HepG2 (cell line): ENCODE results near the gene ZFP69B. TPM values are rescaled to one million over a fixed set of nuclear protein-coding genes. Genes with fewer than 3 reads are reported as not detected.
A peak's percentile ranks its signal among the peaks of the same experiment; 100 is the strongest.

Source experiments
- ATAC-seq: fragments of 200-7000 bp; cut with Tn5 transposase; 3 replicates; pipeline ENCODE4 v1.9.1; 2020; ENCODE audit warnings: mild to moderate bottlenecking, moderate library complexity
- BruUV-seq: library from RNA; stranded (reverse); fragments of 400-500 nt; replicated peaks from 2 replicates; lab custom pipeline; 2021; lab: Mats Ljungman, UMichigan
- CTCF ChIA-PET: fragments of 300-600 bp; formaldehyde crosslinking; extraction: SDS; loops from one replicate; lab custom pipeline; 2021; ENCODE audit warnings: low total read pairs, inconsistent platforms, low intra/inter-chr PET ratio; lab: Yijun Ruan, JAX
- POLR2A ChIA-PET: fragments of 350-600 bp; sonication (Branson Sonifier 250); formaldehyde crosslinking; loops from one replicate; lab custom pipeline; 2020; ENCODE audit warnings: antibody characterized with exemption, inconsistent platforms; lab: Yijun Ruan, JAX
- DNase-seq: peaks from one replicate; pipeline ENCODE4 v3.0.0-alpha.2; 2015; ENCODE audit warnings: low spot score
- FAIRE-seq: peaks from 3 replicates; lab custom pipeline; 2011; peaks lifted over from hg19 to GRCh38; lab: Jason Lieb, UNC
- H2AFZ ChIP-seq: one replicate; pipeline ENCODE4 v1.6.1; 2011; ENCODE audit warnings: low read length, inconsistent platforms
- H3K27ac ChIP-seq: fragments of 300-600 bp; 3 replicates; pipeline ENCODE4 v1.8.0; 2011; ENCODE audit warnings: mixed run types, mild to moderate bottlenecking, mixed read lengths, low read length, inconsistent platforms; ENCODE audit not compliant: insufficient read depth; ENCODE audit errors: extremely low read length
- H3K27me3 ChIP-seq, 2 experiments: fragments of 200-600 bp in 1 of 2; 2 replicates in 1 of 2; 3 replicates in 1 of 2; pipeline versions ENCODE4 v1.6.0 to v1.8.0; 2011; ENCODE audit warnings: low read length in 2 of 2, mild to moderate bottlenecking in 2 of 2, moderate library complexity in 2 of 2, inconsistent platforms in 1 of 2; ENCODE audit not compliant: insufficient read depth in 2 of 2, control insufficient read depth in 1 of 2
- H3K36me3 ChIP-seq, 2 experiments: fragments of 200-600 bp in 1 of 2; replicated peaks in 1 of 2; 2 replicates in 1 of 2; 3 replicates in 1 of 2; pipeline versions ENCODE4 v1.5.1 to v1.8.0; 2011; ENCODE audit warnings: low read length in 2 of 2, inconsistent platforms in 1 of 2; ENCODE audit not compliant: insufficient read depth in 2 of 2, control insufficient read depth in 1 of 2
- H3K4me1 ChIP-seq: 2 replicates; pipeline ENCODE4 v1.5.1; 2012; ENCODE audit warnings: low read length, inconsistent platforms; ENCODE audit not compliant: insufficient read depth
- H3K4me2 ChIP-seq: 2 replicates; pipeline ENCODE4 v1.6.0; 2011; ENCODE audit warnings: low read depth, low read length, inconsistent platforms
- H3K4me3 ChIP-seq, 3 experiments: fragments of 200-600 bp in 1 of 3; sonication (generic), shearing (Covaris generic) in 1 of 3; replicated peaks in 1 of 3; 2 replicates each; pipeline ENCODE4 v1.5.1; 2011 to 2016; ENCODE audit warnings: low read length in 3 of 3, inconsistent platforms in 2 of 3, low read depth in 2 of 3, mild to moderate bottlenecking in 2 of 3, control low read depth in 1 of 3, mixed read lengths in 1 of 3; ENCODE audit not compliant: insufficient read depth in 1 of 3
- H3K79me2 ChIP-seq: one replicate; pipeline ENCODE4 v1.6.1; 2011; ENCODE audit warnings: low read length, inconsistent platforms; ENCODE audit not compliant: insufficient read depth
- H3K9ac ChIP-seq: 2 replicates; pipeline ENCODE4 v1.6.0; 2011; ENCODE audit warnings: mild to moderate bottlenecking, low read depth, low read length, inconsistent platforms; ENCODE audit not compliant: insufficient read depth
- H3K9me3 ChIP-seq: 2 replicates; pipeline ENCODE4 v1.5.1; 2012; ENCODE audit warnings: mild to moderate bottlenecking, low read length
- H4K20me1 ChIP-seq: 2 replicates; pipeline ENCODE4 v1.6.0; 2011; ENCODE audit warnings: inconsistent platforms, mild to moderate bottlenecking, low read length, moderate library complexity; ENCODE audit not compliant: insufficient read depth
- FOXA3 ChIP-seq: IDR thresholded peaks from 2 replicates; pipeline ENCODE4 v1.6.1; 2016; ENCODE audit warnings: missing genetic modification reagents, missing compliant biosample characterization
- GLI4 ChIP-seq: sonication (generic); formaldehyde crosslinking; IDR thresholded peaks from 2 replicates; pipeline ENCODE4 v1.5.1; 2020; ENCODE audit warnings: missing genetic modification reagents, mild to moderate bottlenecking, moderate library complexity, borderline replicate concordance
- HINFP ChIP-seq: sonication (generic); formaldehyde crosslinking; IDR thresholded peaks from 2 replicates; pipeline ENCODE4 v1.4.0; 2020; ENCODE audit warnings: low read depth, mild to moderate bottlenecking, missing genetic modification reagents
- KLF15 ChIP-seq: sonication (generic); formaldehyde crosslinking; IDR thresholded peaks from 2 replicates; pipeline ENCODE4 v1.8.1; 2023; ENCODE audit warnings: borderline replicate concordance, mild to moderate bottlenecking, inconsistent platforms, missing genetic modification reagents, mixed read lengths
- MEIS1 ChIP-seq: sonication (generic); formaldehyde crosslinking; IDR thresholded peaks from 2 replicates; pipeline ENCODE4 v1.9.0; 2021; ENCODE audit warnings: mild to moderate bottlenecking, missing genetic modification reagents, moderate library complexity, borderline replicate concordance
- MTF2 ChIP-seq: sonication (generic); formaldehyde crosslinking; IDR thresholded peaks from 2 replicates; pipeline ENCODE4 v1.5.0; 2020; ENCODE audit warnings: missing genetic modification reagents, borderline replicate concordance
- NR2F6 ChIP-seq, 2 experiments: IDR thresholded peaks; 2 replicates each; pipeline ENCODE4 v1.6.1; 2016; ENCODE audit warnings: antibody characterized with exemption in 1 of 2, mild to moderate bottlenecking in 1 of 2
- PRPF4 ChIP-seq: fragments of 200-400 bp; formaldehyde crosslinking; IDR thresholded peaks from 2 replicates; pipeline ENCODE4 v1.6.1; 2016; ENCODE audit warnings: low read length, low read depth; ENCODE audit not compliant: poor library complexity, severe bottlenecking
- SNAPC4 ChIP-seq: sonication (generic); formaldehyde crosslinking; IDR thresholded peaks from 2 replicates; pipeline ENCODE4 v1.4.0; 2020; ENCODE audit warnings: mild to moderate bottlenecking, missing genetic modification reagents
- TEAD3 ChIP-seq: optimal IDR thresholded peaks from 2 replicates; pipeline ENCODE3; 2016; ENCODE audit warnings: borderline replicate concordance
- ZNF18 ChIP-seq: sonication (generic); formaldehyde crosslinking; IDR thresholded peaks from 2 replicates; pipeline ENCODE4 v1.8.0; 2022; ENCODE audit warnings: mild to moderate bottlenecking, missing genetic modification reagents; ENCODE audit not compliant: insufficient replicate concordance
- ZNF280B ChIP-seq: sonication (generic); formaldehyde crosslinking; IDR thresholded peaks from 2 replicates; pipeline ENCODE4 v1.5.0; 2020; ENCODE audit warnings: missing genetic modification reagents, mild to moderate bottlenecking, borderline replicate concordance
- ZNF331 ChIP-seq: sonication (generic); formaldehyde crosslinking; IDR thresholded peaks from 2 replicates; pipeline ENCODE4 v1.4.0; 2020; ENCODE audit warnings: missing genetic modification reagents
- WGBS: methylation state at CpG from one replicate; pipeline ENCODE4 v1.1.6; 2017; ENCODE audit warnings: low lambda C conversion rate; 5-methylcytosine and 5-hydroxymethylcytosine counted together
- in situ Hi-C: cut with HindIII; loops from 2 replicates; pipeline ENCODE4 v1.10.0; 2017; ENCODE audit warnings: low pct_unique_long_range_greater_than_20kb; ENCODE audit not compliant: extremely low pct_ligation_motif_present
- intact Hi-C: fragments of 100-400 bp; cut with micrococcal nuclease; formaldehyde crosslinking; loops from one replicate; pipeline ENCODE4 v1.10.0; 2022; ENCODE audit not compliant: unreplicated experiment
- polyA plus RNA-seq, 8 experiments: library from polyadenylated mRNA; depleted of rRNA in 3 of 8; stranded (reverse) in 7 of 8; unstranded in 1 of 8; fragments of >200 nt; fragmentation: Illumina TruSeq in 4 of 8; extraction: Trizol in 4 of 8; gene quantifications; 2 replicates each; pipeline versions ENCODE4 v1.2.1 to v1.2.3, GENCODE V29; 2011 to 2016; ENCODE audit warnings: low read depth in 4 of 8, missing spikeins in 1 of 8, mixed read lengths in 1 of 8; ENCODE audit not compliant: insufficient read depth in 1 of 8
- total RNA-seq, 5 experiments: library from RNA; depleted of rRNA; stranded (reverse); fragments of >200 nt; fragmentation: Illumina TruSeq; extraction: Trizol; gene quantifications; 2 replicates each; pipeline ENCODE4 v1.2.3, GENCODE V29; 2016; ENCODE audit warnings: low read depth in 1 of 5

ZFP69B gene
- total and polyA plus RNA-seq, 2 of the 13 experiments (the other 11 are each of a cell fraction or from before 2014, with no cell fraction given): 4.6 to 7.7 TPM

- ATAC-seq (peak; percentile 80), DNase-seq (peak; percentile 37), FAIRE-seq (peak; percentile 63)
- no TSS peak for BruUV-seq
- in situ Hi-C loops: no loop called here
- Histone ChIP-seq H3K4me3 (no peak overlapping the region), H2AFZ (no peak overlapping the region), H3K4me1 (peaks cover 24% of the 10 kb centered on the region), H3K79me2 (no peaks in the 10 kb centered on the region), H3K27me3 (no peaks in the 10 kb centered on the region), H3K27ac (no peak overlapping the region), H3K4me2 (peak overlapping the region; percentile 28; the same call in 1 of the 2 replicates), H4K20me1 (no peaks in the 10 kb centered on the region), H3K9ac (no peak overlapping the region), H3K36me3 (no peaks in the 10 kb centered on the region), H3K9me3 (no peaks in the 10 kb centered on the region)
- intact Hi-C loops: no loop called here
- CTCF ChIA-PET: interaction anchor here (0.9 kb wide), 1 partner anchor 294 kb away, joined by 4 read pairs; no protein-coding TSS in a partner anchor
- POLR2A ChIA-PET: interaction anchor here (1.0 to 2.0 kb wide), 2 partner anchors 12 to 17 kb away, joined by 7 to 8 read pairs; partner anchors contain the start of gene ZFP69B
- 65% methylated on average over 3 of the region's 3 CpGs for WGBS
- TF ChIP-seq ZNF280B (CRISPR knock-in tag) (no peak), KLF15 (no peak), TEAD3 (CRISPR knock-in tag) (peak; percentile 49), FOXA3 (CRISPR knock-in tag) (0 out of 2 replicates have a peak, but pooled peaks have one; percentile 8), ZNF331 (CRISPR knock-in tag) (no peak), GLI4 (CRISPR knock-in tag) (no peak), HINFP (no peak), MTF2 (CRISPR knock-in tag) (no peak), NR2F6 (IDR thresholded peaks at IDR 0.05) (no peak), NR2F6 (CRISPR knock-in tag; IDR thresholded peaks at IDR 0.05) (no peak), SNAPC4 (CRISPR knock-in tag) (no peak), MEIS1 (CRISPR knock-in tag) (no peak), PRPF4 (no peak), ZNF18 (CRISPR knock-in tag) (no peak)
Observed at GRCh38 chr1:40438391-40439015, 11.8 kb upstream of the ZFP69B start.
